ENCODE measurements around the gene LRRC8B. TPM values are rescaled to one million over a fixed set of nuclear protein-coding genes. Genes with fewer than 3 reads are reported as not detected.

The LRRC8B gene
- total and polyA plus RNA-seq, 2 of the 13 experiments (the other 11 are each of a cell fraction or from before 2014, with no cell fraction given), result 4.9 to 7.6 TPM

DNA sequence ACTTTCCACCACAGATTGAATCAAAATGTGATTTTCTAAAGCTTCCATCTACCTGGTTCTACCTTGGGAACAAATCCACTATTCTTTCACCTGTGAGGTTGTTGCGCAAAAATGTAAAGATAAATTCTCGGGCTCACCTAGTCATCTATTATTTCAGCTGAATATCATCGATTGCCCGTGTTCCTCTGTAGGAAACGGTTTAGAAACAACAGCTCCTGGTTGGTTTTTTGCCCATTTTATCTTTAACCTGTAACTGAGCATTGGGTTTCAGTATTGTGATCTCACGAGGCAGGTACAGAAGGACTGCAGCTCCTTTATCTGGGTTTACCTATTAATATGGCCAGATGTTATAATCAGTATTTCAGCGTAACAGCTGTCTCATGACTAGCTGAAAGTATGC is 55.4 kb downstream of the LRRC8B start:
- H3K27ac ChIP-seq (ENCODE audit: extremely low read length, insufficient read depth, low read length), result no peak overlapping the region
- TF ChIP-seq, protein P1, sequence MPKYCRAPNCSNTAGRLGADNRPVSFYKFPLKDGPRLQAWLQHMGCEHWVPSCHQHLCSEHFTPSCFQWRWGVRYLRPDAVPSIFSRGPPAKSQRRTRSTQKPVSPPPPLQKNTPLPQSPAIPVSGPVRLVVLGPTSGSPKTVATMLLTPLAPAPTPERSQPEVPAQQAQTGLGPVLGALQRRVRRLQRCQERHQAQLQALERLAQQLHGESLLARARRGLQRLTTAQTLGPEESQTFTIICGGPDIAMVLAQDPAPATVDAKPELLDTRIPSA (CRISPR knock-in tag; IDR thresholded peaks at IDR 0.05; ENCODE audit: borderline replicate concordance), result no peak
- TF ChIP-seq ZNF121 (CRISPR knock-in tag; IDR thresholded peaks at IDR 0.05) (no peak), ARNTL (CRISPR knock-in tag; IDR thresholded peaks at IDR 0.05) (no peak), ZNF766 (CRISPR knock-in tag; IDR thresholded peaks at IDR 0.05; ENCODE audit: borderline replicate concordance) (no peak), ZNF83 (CRISPR knock-in tag; IDR thresholded peaks at IDR 0.05; ENCODE audit: borderline replicate concordance) (no peak), ZNF350 (CRISPR knock-in tag; IDR thresholded peaks at IDR 0.05; ENCODE audit: borderline replicate concordance, low read depth) (no peak), BORCS8-MEF2B (CRISPR knock-in tag; IDR thresholded peaks at IDR 0.05) (no peak), ZNF510 (CRISPR knock-in tag; IDR thresholded peaks at IDR 0.05; ENCODE audit: low read depth) (no peak), SP140L (CRISPR knock-in tag; IDR thresholded peaks at IDR 0.05; ENCODE audit: borderline replicate concordance) (no peak), CBFB (CRISPR knock-in tag; IDR thresholded peaks at IDR 0.05) (no peak), ZNF282 (IDR thresholded peaks at IDR 0.05; ENCODE audit: partially characterized antibody) (no peak), TCF12 (IDR thresholded peaks at IDR 0.05) (no peak), TCF12 (CRISPR knock-in tag; IDR thresholded peaks at IDR 0.05) (no peak)
- TF ChIP-seq, protein P2, sequence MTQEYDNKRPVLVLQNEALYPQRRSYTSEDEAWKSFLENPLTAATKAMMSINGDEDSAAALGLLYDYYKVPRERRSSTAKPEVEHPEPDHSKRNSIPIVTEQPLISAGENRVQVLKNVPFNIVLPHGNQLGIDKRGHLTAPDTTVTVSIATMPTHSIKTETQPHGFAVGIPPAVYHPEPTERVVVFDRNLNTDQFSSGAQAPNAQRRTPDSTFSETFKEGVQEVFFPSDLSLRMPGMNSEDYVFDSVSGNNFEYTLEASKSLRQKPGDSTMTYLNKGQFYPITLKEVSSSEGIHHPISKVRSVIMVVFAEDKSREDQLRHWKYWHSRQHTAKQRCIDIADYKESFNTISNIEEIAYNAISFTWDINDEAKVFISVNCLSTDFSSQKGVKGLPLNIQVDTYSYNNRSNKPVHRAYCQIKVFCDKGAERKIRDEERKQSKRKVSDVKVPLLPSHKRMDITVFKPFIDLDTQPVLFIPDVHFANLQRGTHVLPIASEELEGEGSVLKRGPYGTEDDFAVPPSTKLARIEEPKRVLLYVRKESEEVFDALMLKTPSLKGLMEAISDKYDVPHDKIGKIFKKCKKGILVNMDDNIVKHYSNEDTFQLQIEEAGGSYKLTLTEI (CRISPR knock-in tag; conservative IDR thresholded peaks at IDR 0.05), result no peak
- TF ChIP-seq, protein P3, sequence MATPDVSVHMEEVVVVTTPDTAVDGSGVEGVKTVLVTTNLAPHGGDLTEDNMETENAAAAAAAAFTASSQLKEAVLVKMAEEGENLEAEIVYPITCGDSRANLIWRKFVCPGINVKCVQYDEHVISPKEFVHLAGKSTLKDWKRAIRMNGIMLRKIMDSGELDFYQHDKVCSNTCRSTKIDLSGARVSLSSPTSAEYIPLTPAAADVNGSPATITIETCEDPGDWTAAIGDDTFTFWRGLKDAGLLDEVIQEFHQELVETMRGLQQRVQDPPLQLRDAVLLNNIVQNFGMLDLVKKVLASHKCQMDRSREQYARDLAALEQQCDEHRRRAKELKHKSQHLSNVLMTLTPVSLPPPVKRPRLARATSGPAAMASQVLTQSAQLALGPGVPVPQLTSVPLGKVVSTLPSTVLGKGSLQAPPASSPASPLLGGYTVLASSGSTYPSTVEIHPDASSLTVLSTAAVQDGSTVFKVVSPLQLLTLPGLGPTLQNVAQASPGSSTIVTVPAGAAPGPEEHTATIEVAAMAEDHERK (CRISPR knock-in tag; IDR thresholded peaks at IDR 0.05; ENCODE audit: low read depth), result no peak
- TF ChIP-seq, protein P4, sequence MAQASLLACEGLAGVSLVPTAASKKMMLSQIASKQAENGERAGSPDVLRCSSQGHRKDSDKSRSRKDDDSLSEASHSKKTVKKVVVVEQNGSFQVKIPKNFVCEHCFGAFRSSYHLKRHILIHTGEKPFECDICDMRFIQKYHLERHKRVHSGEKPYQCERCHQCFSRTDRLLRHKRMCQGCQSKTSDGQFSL (CRISPR knock-in tag; IDR thresholded peaks at IDR 0.05), result no peak
- TF ChIP-seq, protein P5, sequence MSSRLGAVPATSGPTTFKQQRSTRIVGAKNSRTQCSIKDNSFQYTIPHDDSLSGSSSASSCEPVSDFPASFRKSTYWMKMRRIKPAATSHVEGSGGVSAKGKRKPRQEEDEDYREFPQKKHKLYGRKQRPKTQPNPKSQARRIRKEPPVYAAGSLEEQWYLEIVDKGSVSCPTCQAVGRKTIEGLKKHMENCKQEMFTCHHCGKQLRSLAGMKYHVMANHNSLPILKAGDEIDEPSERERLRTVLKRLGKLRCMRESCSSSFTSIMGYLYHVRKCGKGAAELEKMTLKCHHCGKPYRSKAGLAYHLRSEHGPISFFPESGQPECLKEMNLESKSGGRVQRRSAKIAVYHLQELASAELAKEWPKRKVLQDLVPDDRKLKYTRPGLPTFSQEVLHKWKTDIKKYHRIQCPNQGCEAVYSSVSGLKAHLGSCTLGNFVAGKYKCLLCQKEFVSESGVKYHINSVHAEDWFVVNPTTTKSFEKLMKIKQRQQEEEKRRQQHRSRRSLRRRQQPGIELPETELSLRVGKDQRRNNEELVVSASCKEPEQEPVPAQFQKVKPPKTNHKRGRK (CRISPR knock-in tag; IDR thresholded peaks at IDR 0.05), result no peak
- H3K4me2 ChIP-seq (ENCODE audit: low read depth, low read length), result no peak overlapping the region
- ChIA-PET POLR2A (interaction anchor here (1.1 kb wide), 1 partner anchor 13 kb away, joined by 3 read pairs; no protein-coding TSS in a partner anchor), CTCF (ENCODE audit: low intra/inter-chr PET ratio, low total read pairs) (no interaction called here)
- no peak overlapping the region for H3K9ac ChIP-seq (ENCODE audit: insufficient read depth, low read depth, low read length)
- H3K4me3 ChIP-seq (replicated peaks in 1 of 3; ENCODE audit: insufficient read depth in 1 of 3, low read depth in 2 of 3, low read length in 3 of 3), result no peak overlapping the region
- ATAC-seq (no peak), DNase-seq (ENCODE audit: low spot score) (no peak), FAIRE-seq (no peak)
- 97% methylated on average over 7 of the region's 7 CpGs for WGBS (ENCODE audit: low lambda C conversion rate)
- H3K27me3 ChIP-seq (ENCODE audit: control insufficient read depth in 1 of 2, insufficient read depth in 2 of 2, low read length in 2 of 2), result no peaks in the 10 kb centered on the region
- in situ Hi-C loops (cut with HindIII; ENCODE audit: extremely low pct_ligation_motif_present, low pct_unique_long_range_greater_than_20kb), result no loop called here
- intact Hi-C loops (cut with micrococcal nuclease; ENCODE audit: unreplicated experiment), result loop anchor here (10.0 kb wide), 1 partner anchor 415 kb away; the partner anchor contains the start of gene ZNF326
- H4K20me1 ChIP-seq (ENCODE audit: insufficient read depth, low read length), result no peaks in the 10 kb centered on the region
- no peaks in the 10 kb centered on the region for H3K4me1 ChIP-seq (ENCODE audit: insufficient read depth, low read length)
- H3K36me3 ChIP-seq (replicated peaks in 1 of 2; ENCODE audit: control insufficient read depth in 1 of 2, insufficient read depth in 2 of 2, low read length in 2 of 2), result peaks cover 3 to 26% of the 10 kb centered on the region in 2 experiments; a peak in 4 of 5 replicates
- no peaks in the 10 kb centered on the region for H3K79me2 ChIP-seq (ENCODE audit: insufficient read depth, low read length)
- no peaks in the 10 kb centered on the region for H3K9me3 ChIP-seq (ENCODE audit: low read length)
- no peak overlapping the region for H2AFZ ChIP-seq (ENCODE audit: low read length)
- no TSS peak for BruUV-seq (replicated peaks)
